ENCODE results near the gene FGF12. TPM values are rescaled to one million over a fixed set of nuclear protein-coding genes. Genes with fewer than 3 reads are reported as not detected.

The FGF12 gene
- total RNA-seq, 2 experiments from 2014 or later = not detected

DNA sequence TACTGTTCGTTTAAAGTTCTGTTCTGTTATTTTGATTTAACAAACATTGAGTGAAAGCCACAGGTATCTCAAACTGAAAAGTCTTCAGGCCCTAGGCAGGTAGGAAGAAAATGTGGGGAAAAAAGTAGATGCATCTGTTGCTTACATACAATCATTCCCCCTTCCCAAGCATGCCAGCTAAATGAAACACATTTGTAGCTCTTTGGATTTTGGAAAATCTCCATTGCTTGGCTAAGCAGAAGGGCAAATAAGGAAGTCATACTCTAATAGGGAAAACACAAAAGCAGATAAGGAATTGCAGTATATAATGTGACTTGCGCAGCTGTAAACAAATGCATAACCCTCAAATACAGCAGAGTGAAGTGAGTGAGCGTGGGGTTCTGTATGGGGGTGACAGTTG is 375.9 kb downstream of the FGF12 start:
- H3K4me1 Mint-ChIP-seq = no peaks in the 10 kb centered on the region
- H3K36me3 Mint-ChIP-seq (ENCODE audit: low read depth) = no peaks in the 10 kb centered on the region
- no peak for DNase-seq
- H3K4me3 Mint-ChIP-seq = no peak overlapping the region
- ChIA-PET CTCF (interaction anchor here (1.6 kb wide), 1 partner anchor 13 kb away, joined by 7 read pairs; no protein-coding TSS in a partner anchor), POLR2A (no interaction called here)
- no peaks in the 10 kb centered on the region for H3K9me3 Mint-ChIP-seq
- no peaks in the 10 kb centered on the region for H3K27me3 Mint-ChIP-seq
- no peak overlapping the region for H3K27ac Mint-ChIP-seq

GRCh38 chr3:192340031-192340430 is 387.3 kb downstream of the FGF12 start:
- CTCF ChIA-PET = no interaction called here
- Mint-ChIP-seq H3K9me3 (no peaks in the 10 kb centered on the region), H3K27me3 (peaks cover 9% of the 10 kb centered on the region), H3K36me3 (ENCODE audit: low read depth) (no peaks in the 10 kb centered on the region), H3K4me1 (no peaks in the 10 kb centered on the region), H3K27ac (no peak overlapping the region), H3K4me3 (no peak overlapping the region)
- POLR2A ChIA-PET = no interaction called here
- no peak for DNase-seq

- POLR2A ChIA-PET = no interaction called here
- Mint-ChIP-seq H3K36me3 (ENCODE audit: low read depth) (no peaks in the 10 kb centered on the region), H3K27me3 (peaks cover 9% of the 10 kb centered on the region), H3K9me3 (no peaks in the 10 kb centered on the region), H3K4me3 (no peak overlapping the region), H3K4me1 (no peaks in the 10 kb centered on the region), H3K27ac (no peak overlapping the region)
- CTCF ChIA-PET = interaction anchor here (0.7 kb wide), 1 partner anchor 13 kb away, joined by 7 read pairs; no protein-coding TSS in a partner anchor
- DNase-seq = no peak
Measured at GRCh38 chr3:192339214-192339613, 388.1 kb downstream of the FGF12 start.

DNA sequence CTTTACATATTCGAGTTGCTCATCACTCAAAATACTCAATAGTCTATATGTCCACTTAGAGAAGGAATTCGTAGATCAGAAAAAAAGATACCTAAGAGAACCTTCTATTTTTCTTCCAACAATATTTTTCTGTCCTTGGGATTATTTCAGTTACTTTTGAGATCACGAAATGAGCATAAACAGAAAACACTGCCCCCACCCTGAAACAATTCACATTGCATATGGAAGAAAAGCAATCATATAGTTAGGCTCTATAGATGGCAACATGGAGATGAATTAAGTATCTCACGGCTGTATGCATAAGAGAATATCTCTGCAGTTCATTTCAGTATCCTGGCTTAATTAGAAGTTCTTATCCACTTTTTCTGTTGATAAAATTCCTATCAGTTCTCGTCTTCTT is 391.1 kb downstream of the FGF12 start:
- Mint-ChIP-seq H3K4me3 (no peak overlapping the region), H3K9me3 (no peaks in the 10 kb centered on the region), H3K27ac (no peak overlapping the region), H3K4me1 (peaks cover 14% of the 10 kb centered on the region), H3K36me3 (ENCODE audit: low read depth) (no peaks in the 10 kb centered on the region), H3K27me3 (peaks cover 8% of the 10 kb centered on the region)
- DNase-seq = no peak
- POLR2A ChIA-PET = no interaction called here
- CTCF ChIA-PET = no interaction called here

DNA sequence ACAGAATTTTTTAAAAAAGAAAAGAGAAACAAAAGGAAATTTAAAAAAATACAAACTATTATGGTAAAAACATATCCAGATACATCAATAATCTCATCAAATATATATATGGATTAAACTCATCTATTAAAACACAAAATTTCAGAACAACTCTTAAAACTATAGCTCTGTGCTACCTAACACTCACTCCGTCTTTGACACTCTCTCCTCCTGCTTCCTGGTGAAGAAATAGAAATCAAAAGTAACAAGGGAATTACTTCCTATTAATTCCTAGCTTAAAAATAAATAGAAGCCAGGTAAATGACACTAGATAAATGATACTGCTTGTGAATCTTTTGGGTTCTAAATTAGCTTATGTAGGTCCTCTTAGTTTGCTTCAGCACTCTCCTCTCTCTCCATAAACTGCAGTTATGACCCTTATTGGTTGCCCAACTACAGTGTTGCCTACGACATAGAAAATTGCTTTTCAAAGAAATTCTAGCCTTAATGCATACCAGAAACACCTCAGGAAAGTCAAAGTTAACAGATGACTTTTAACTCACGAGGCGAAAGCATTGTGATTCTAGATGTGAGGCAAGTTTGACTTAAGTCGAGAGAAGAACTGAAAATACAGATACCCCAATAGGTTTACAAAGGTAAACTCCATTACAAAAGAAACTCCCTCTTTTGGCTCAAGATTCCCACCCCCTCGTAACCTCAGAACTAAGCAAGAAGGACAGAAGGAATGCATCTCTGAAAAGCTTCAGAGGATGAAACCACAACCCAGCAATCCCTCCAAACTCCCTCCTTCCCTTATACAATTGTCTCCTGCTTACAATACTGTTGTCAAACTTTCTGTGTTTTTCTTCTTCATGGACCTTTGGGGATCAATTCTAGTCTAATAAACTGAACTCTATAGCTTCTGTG is 394.7 kb downstream of the FGF12 start:
- Mint-ChIP-seq H3K4me3 (no peak overlapping the region), H3K36me3 (ENCODE audit: low read depth) (no peaks in the 10 kb centered on the region), H3K4me1 (peaks cover 22% of the 10 kb centered on the region), H3K27ac (peak overlapping the region; percentile 6), H3K27me3 (peaks cover 3% of the 10 kb centered on the region), H3K9me3 (no peaks in the 10 kb centered on the region)
- ChIA-PET POLR2A (no interaction called here), CTCF (no interaction called here)
- DNase-seq = no peak

DNA sequence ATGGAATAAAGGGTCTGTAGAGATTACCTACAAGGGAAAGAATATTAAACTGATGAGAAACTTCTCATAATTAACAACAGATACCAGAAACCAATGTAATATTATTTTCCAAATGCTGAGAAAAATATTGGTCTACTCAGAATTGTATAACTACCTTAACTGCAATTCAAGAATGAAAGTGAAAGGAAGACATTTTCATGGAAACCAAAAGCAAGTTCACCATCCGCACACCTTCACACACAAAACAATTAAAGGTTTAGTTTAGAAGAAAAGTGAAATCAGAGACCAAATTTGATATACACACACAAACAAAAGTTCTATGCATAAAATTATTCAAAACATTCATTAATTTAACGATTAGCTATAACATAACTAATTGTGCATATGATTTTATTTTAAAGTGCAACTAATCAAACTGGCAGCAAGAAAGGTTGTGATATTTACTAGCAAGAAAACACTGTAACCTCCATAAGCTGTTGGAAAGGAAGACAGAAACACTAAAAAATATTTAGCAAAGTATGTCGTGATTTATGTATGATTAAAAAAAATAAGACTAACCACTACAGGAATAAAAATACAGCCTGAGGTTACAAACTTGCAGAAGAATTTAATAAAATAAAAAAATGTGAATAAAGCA is 395.5 kb downstream of the FGF12 start:
- CTCF ChIA-PET = no interaction called here
- POLR2A ChIA-PET = no interaction called here
- Mint-ChIP-seq H3K9me3 (no peaks in the 10 kb centered on the region), H3K27ac (peak overlapping the region; percentile 83), H3K4me1 (peaks cover 22% of the 10 kb centered on the region), H3K27me3 (no peaks in the 10 kb centered on the region), H3K4me3 (peak overlapping the region; percentile 59), H3K36me3 (ENCODE audit: low read depth) (no peaks in the 10 kb centered on the region)
- peak; percentile 12 for DNase-seq

DNA sequence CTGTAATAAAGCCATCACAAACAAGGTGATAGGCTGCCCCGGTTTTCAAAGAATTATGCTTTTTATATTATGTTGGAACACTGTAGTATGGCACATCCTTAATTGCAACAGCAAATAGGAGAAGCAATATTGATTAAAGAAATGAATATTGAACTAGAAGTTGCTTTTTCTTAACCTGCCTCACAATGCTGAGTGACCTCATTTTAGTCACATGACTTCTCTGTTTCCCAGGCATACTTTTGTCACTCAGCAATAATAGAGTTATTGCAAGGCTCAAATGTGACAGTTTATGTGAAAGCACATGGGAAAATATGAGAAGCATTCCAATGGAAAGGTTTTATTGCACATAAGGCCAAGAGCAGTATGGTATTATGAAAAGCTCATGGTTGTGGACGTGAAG is 400.7 kb downstream of the FGF12 start:
- no peak for DNase-seq
- Mint-ChIP-seq H3K4me1 (peaks cover 11% of the 10 kb centered on the region), H3K9me3 (no peaks in the 10 kb centered on the region), H3K27ac (no peak overlapping the region), H3K27me3 (no peaks in the 10 kb centered on the region), H3K36me3 (ENCODE audit: low read depth) (no peaks in the 10 kb centered on the region), H3K4me3 (no peak overlapping the region)
- ChIA-PET POLR2A (no interaction called here), CTCF (no interaction called here)

GRCh38 chr3:192317564-192317963 is 409.8 kb downstream of the FGF12 start:
- Mint-ChIP-seq H3K9me3 (no peaks in the 10 kb centered on the region), H3K27ac (no peak overlapping the region), H3K27me3 (no peaks in the 10 kb centered on the region), H3K4me3 (no peak overlapping the region), H3K4me1 (no peaks in the 10 kb centered on the region), H3K36me3 (ENCODE audit: low read depth) (no peaks in the 10 kb centered on the region)
- no peak for DNase-seq
- CTCF ChIA-PET = no interaction called here
- POLR2A ChIA-PET = no interaction called here

- Mint-ChIP-seq H3K4me3 (no peak overlapping the region), H3K27ac (no peak overlapping the region), H3K27me3 (no peaks in the 10 kb centered on the region), H3K4me1 (no peaks in the 10 kb centered on the region), H3K36me3 (ENCODE audit: low read depth) (no peaks in the 10 kb centered on the region), H3K9me3 (no peaks in the 10 kb centered on the region)
- ChIA-PET POLR2A (no interaction called here), CTCF (interaction anchor here (0.6 kb wide), 1 partner anchor 241 kb away, joined by 3 read pairs; no protein-coding TSS in a partner anchor)
- DNase-seq = no peak
Measured at GRCh38 chr3:192313605-192314004, 413.7 kb downstream of the FGF12 start.

- H3K4me3 Mint-ChIP-seq = no peak overlapping the region
- POLR2A ChIA-PET = no interaction called here
- no peaks in the 10 kb centered on the region for H3K27me3 Mint-ChIP-seq
- CTCF ChIA-PET = no interaction called here
- no peaks in the 10 kb centered on the region for H3K36me3 Mint-ChIP-seq (ENCODE audit: low read depth)
- no peak for DNase-seq
- no peak overlapping the region for H3K27ac Mint-ChIP-seq
- no peaks in the 10 kb centered on the region for H3K9me3 Mint-ChIP-seq
- H3K4me1 Mint-ChIP-seq = no peaks in the 10 kb centered on the region
Measured at GRCh38 chr3:192307631-192308030, 419.7 kb downstream of the FGF12 start.

DNA sequence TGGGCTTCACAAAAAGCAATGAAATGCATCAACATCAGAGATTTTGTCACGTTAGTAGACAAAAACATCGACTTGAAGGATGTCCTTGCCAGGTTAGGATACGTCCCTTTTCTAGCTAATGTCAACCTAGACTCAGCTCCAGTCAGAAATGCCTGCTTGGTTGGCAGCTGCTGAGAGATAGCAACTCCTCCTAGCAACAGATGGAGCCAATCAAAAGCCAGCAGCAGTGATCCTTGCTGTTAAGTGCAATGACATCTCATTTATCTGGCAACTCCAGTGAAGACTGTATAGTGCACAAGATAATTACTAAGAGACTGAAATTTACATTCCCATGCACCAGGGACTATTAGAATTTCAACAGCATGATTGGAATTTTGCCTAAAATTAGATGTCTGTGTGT is 424.1 kb downstream of the FGF12 start:
- no peak for DNase-seq
- H3K36me3 Mint-ChIP-seq (ENCODE audit: low read depth) = no peaks in the 10 kb centered on the region
- H3K27me3 Mint-ChIP-seq = no peaks in the 10 kb centered on the region
- H3K4me1 Mint-ChIP-seq = no peaks in the 10 kb centered on the region
- no peaks in the 10 kb centered on the region for H3K9me3 Mint-ChIP-seq
- no peak overlapping the region for H3K4me3 Mint-ChIP-seq
- ChIA-PET CTCF (no interaction called here), POLR2A (no interaction called here)
- H3K27ac Mint-ChIP-seq = no peak overlapping the region

DNA sequence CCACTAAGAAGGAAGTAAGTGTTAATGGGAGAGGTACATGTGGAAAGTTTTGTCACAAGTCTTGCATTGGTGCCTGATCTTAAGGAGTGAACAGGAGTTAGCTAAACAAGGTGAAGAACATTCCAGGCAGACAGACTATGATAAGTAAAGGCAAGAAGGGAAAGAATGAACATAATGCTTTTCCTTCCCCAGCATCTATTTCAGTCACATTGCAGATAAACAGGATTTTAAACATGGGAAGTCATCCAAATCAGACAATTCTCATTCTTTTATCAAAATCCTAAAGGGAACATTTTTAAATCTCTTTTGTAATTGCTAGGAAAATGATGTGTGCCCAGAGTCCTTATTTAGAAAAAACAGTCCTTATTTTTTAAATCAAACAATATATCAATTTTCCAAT is 424.6 kb downstream of the FGF12 start:
- Mint-ChIP-seq H3K4me3 (no peak overlapping the region), H3K36me3 (ENCODE audit: low read depth) (no peaks in the 10 kb centered on the region), H3K9me3 (no peaks in the 10 kb centered on the region), H3K27ac (no peak overlapping the region), H3K27me3 (no peaks in the 10 kb centered on the region), H3K4me1 (no peaks in the 10 kb centered on the region)
- ChIA-PET POLR2A (no interaction called here), CTCF (no interaction called here)
- DNase-seq = no peak

DNA sequence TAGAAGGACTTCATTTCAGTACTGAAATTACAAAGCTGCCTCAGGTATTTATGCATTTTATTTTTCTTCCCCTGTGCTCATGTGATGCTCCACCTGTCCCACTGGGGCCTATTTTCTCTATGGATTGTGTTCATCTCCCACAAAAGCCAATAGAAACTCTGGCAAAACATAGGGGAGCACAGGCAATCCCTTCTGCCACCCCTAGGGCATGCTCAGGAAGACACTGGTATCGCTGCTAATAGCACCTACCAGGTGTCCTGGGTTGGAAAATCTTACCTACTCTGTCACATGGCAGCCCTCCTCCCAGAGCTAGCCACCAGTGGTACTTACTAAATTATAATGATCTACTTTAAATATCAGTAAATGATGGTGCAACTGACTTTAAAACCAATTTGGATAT is 427.4 kb downstream of the FGF12 start:
- H3K36me3 Mint-ChIP-seq (ENCODE audit: low read depth) = no peaks in the 10 kb centered on the region
- H3K9me3 Mint-ChIP-seq = no peaks in the 10 kb centered on the region
- DNase-seq = no peak
- H3K27me3 Mint-ChIP-seq = no peaks in the 10 kb centered on the region
- no peak overlapping the region for H3K27ac Mint-ChIP-seq
- no peaks in the 10 kb centered on the region for H3K4me1 Mint-ChIP-seq
- ChIA-PET POLR2A (no interaction called here), CTCF (no interaction called here)
- no peak overlapping the region for H3K4me3 Mint-ChIP-seq

DNA sequence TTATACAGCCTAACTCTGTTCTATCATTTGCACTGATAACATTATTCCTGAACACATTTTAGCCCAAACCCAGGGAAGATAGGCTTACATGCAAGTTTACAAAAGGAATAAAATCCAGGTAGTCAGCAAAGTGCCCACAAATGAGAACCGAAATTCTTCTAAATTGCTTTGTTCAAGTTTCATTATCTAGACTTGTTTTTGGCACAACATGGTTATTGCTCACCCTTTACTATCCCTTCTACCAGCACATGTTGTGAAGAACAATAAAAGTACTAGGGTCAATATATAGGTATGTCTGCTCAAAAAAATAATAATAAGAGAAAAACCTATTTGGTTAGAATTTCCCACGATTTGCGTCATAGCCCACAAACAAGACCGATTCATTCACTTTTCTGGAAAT is 430.5 kb downstream of the FGF12 start:
- no peak overlapping the region for H3K4me3 Mint-ChIP-seq
- no peak for DNase-seq
- H3K9me3 Mint-ChIP-seq = no peaks in the 10 kb centered on the region
- CTCF ChIA-PET = no interaction called here
- no peak overlapping the region for H3K27ac Mint-ChIP-seq
- no peaks in the 10 kb centered on the region for H3K36me3 Mint-ChIP-seq (ENCODE audit: low read depth)
- no peaks in the 10 kb centered on the region for H3K27me3 Mint-ChIP-seq
- no peaks in the 10 kb centered on the region for H3K4me1 Mint-ChIP-seq
- POLR2A ChIA-PET = no interaction called here
